ENCODE data around the gene EMC6. TPM values are rescaled to one million over a fixed set of nuclear protein-coding genes. Genes with fewer than 3 reads are reported as not detected.

Gene EMC6
- total and polyA plus RNA-seq, 2 of the 4 experiments (the other 2 are of a cell fraction), result 10.9 to 80.5 TPM

GRCh38 chr17:3626831-3627768, 41.5 kb upstream of the EMC6 start:
- ChIA-PET CTCF (no interaction called here), POLR2A (ENCODE audit: unreplicated experiment) (interaction anchor here (0.5 kb wide), 1 partner anchor 852 kb away, joined by 6 read pairs; no protein-coding TSS in a partner anchor)
- H3K27ac ChIP-seq (ENCODE audit: insufficient read depth, low read length), result no peak overlapping the region
- peaks cover 3 to 15% of the 10 kb centered on the region in 2 experiments; a peak in 3 of 4 replicates for H3K79me1 ChIP-seq (ENCODE audit: low read depth in 1 of 2, low read length in 2 of 2)
- BruUV-seq (replicated peaks), result no TSS peak
- no peak overlapping the region for H2BK5ac ChIP-seq (ENCODE audit: low read depth, low read length, poor library complexity, severe bottlenecking)
- no peak overlapping the region for H3K23ac ChIP-seq (ENCODE audit: low read depth, low read length)
- H3K56ac ChIP-seq (ENCODE audit: extremely low read depth, insufficient read depth, low read length), result no peak overlapping the region
- no peaks in the 10 kb centered on the region for H4K20me1 ChIP-seq (ENCODE audit: insufficient read depth, low read length)
- TF ChIP-seq CTCF (conservative IDR thresholded peaks at IDR 0.05; ENCODE audit: low read depth, low read length) (no peak), RCOR1 (IDR thresholded peaks at IDR 0.05; ENCODE audit: insufficient replicate concordance, low read length) (no peak), RAD21 (IDR thresholded peaks at IDR 0.05; ENCODE audit: low read length) (no peak), MAZ (IDR thresholded peaks at IDR 0.05; ENCODE audit: borderline replicate concordance, low read depth, low read length) (no peak), POLR2A (IDR thresholded peaks at IDR 0.05; ENCODE audit: low read depth, low read length) (no peak), FOS (IDR thresholded peaks at IDR 0.05; ENCODE audit: low read depth, low read length) (no peak), CEBPB (IDR thresholded peaks at IDR 0.05; ENCODE audit: low read depth, low read length) (no peak), NFE2L2 (IDR thresholded peaks at IDR 0.05; ENCODE audit: low read depth, low read length) (no peak), MAFK (IDR thresholded peaks at IDR 0.05; ENCODE audit: low read depth, low read length) (no peak), USF2 (IDR thresholded peaks at IDR 0.05; ENCODE audit: low read depth, low read length) (no peak)
- no peak overlapping the region for H3K9ac ChIP-seq (ENCODE audit: low read depth, low read length)
- no peak overlapping the region for H3K14ac ChIP-seq (replicated peaks; ENCODE audit: low read depth, low read length)
- H2AK5ac ChIP-seq (ENCODE audit: low read depth, low read length), result no peak overlapping the region
- no peaks in the 10 kb centered on the region for H3K9me3 ChIP-seq (ENCODE audit: control insufficient read depth, insufficient read depth, low read length)
- no peak overlapping the region for H2BK120ac ChIP-seq (ENCODE audit: low read depth, low read length)
- no peak overlapping the region for H2BK20ac ChIP-seq (ENCODE audit: low read depth, low read length)
- H2AFZ ChIP-seq (replicated peaks; ENCODE audit: low read length, poor library complexity), result no peak overlapping the region
- H4K5ac ChIP-seq (ENCODE audit: low read depth, low read length), result no peak overlapping the region
- H3K4me3 ChIP-seq (ENCODE audit: insufficient read depth, low read depth, low read length), result no peak overlapping the region
- H4K91ac ChIP-seq (ENCODE audit: insufficient read depth, low read depth, low read length), result no peak overlapping the region
- ATAC-seq (ENCODE audit: low read depth) (no peak), DNase-seq (no peak)
- H4K8ac ChIP-seq (ENCODE audit: low read depth in 2 of 2, low read length in 2 of 2), result no peak overlapping the region
- H3K9me1 ChIP-seq (ENCODE audit: insufficient read depth, low read length), result no peaks in the 10 kb centered on the region
- no peak overlapping the region for H3K4ac ChIP-seq (ENCODE audit: low read depth, low read length)
- H2BK15ac ChIP-seq (ENCODE audit: low read depth, low read length), result no peak overlapping the region
- H3K4me1 ChIP-seq (ENCODE audit: control insufficient read depth, insufficient read depth, low read length), result no peaks in the 10 kb centered on the region
- no peak overlapping the region for H2AK9ac ChIP-seq (replicated peaks; ENCODE audit: low read depth, low read length, poor library complexity)
- H3K4me2 ChIP-seq (ENCODE audit: low read depth, low read length), result no peak overlapping the region
- 96% methylated on average over 3 of the region's 16 CpGs; no CpG with 5 or more reads in 1 of the 2 experiments for WGBS, 2 experiments (ENCODE audit: extremely low coverage in 2 of 2, insufficient read length in 1 of 2)
- intact Hi-C loops (cut with micrococcal nuclease) (no loop called here), dilution Hi-C loops (cut with HindIII; ENCODE audit: low sequenced_read_pairs, unreplicated experiment) (no loop called here), in situ Hi-C loops (cut with MboI; ENCODE audit: low sequenced_read_pairs) (no loop called here)
- peaks cover 44% of the 10 kb centered on the region for H3K36me3 ChIP-seq (ENCODE audit: control insufficient read depth, insufficient read depth, low read length)
- H3K18ac ChIP-seq (ENCODE audit: low read depth, low read length), result no peak overlapping the region
- no peaks in the 10 kb centered on the region for H3K27me3 ChIP-seq (ENCODE audit: control insufficient read depth, insufficient read depth, low read length)
